ENCODE results near the gene SIRT3.
"Not testable (repeated sequence)": the region's sequence is repeated elsewhere in the genome, so short reads cannot be mapped to it uniquely, and the experiment has no call there.

The SIRT3 gene

DNA sequence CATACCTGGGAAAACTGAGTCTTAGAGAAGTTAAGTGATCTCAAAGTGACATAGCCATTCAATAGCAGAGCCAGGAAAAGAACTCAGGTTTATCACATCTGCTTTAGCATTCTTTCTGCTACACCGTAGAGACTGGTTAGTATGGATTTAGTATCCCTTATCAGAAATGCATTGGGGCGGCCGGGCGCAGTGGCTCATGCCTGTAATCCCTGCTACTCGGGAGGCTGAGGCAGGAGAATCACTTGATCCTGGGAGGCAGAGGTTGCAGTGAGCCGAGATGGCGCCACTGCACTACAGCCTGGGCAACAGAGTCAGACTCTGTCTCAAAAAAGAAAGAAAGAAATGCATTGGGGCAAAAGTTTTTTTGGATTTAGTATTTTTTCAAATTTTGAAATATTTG lies 2.2 kb upstream of the SIRT3 start:
- not testable (repeated sequence) for DNase-seq

DNA sequence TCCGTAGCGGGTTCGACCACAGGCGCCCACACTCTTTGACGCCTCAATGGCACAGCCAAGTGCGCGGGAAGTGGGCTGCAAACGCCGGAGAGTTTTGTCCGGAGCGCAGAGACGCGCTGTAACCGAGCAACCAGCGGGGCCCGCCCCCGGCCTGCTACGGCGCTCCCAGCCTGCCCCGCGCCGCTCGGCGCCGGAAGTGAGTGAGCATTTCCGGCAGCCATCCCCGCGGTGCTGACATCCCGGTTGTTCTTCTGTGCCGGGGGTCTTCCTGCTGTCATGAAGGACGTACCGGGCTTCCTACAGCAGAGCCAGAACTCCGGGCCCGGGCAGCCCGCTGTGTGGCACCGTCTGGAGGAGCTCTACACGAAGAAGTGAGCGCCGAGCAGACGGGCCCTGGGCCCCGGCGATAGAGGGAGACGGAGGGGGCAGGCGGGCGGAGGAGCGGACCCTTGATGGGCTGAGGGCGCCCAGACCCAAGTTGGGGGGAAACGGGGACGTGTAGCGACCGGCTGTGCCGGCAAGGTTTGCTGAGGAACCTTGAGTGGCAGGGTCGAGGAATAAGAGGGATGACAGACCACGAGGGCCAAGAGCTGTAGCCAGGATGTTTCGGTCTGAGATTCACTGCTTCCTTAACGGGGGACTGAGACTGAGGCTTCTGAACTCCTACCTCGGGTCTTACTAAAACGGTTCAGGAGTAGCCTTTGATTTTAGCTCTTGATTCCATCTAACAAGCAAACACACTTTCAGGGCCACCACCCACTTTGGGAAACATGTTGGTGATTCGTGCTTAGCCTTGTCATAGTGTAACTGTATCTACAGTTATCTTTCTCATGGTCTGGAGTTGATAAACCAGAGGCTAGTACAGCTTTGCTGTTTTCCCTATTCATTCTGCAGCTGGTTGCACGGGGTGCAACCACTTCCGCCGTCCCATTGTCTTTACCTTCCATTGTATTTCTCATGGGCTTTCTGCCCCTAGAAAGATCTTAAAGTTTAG lies 929 bp upstream of the SIRT3 start, which contains the start of gene PSMD13:
Gene PSMD13 (plus strand): TSS at position 203 of the 994 bp plus-strand sequence. CDS start 74 bp downstream, at position 277.
- DNase-seq, result peak; percentile 83

DNA sequence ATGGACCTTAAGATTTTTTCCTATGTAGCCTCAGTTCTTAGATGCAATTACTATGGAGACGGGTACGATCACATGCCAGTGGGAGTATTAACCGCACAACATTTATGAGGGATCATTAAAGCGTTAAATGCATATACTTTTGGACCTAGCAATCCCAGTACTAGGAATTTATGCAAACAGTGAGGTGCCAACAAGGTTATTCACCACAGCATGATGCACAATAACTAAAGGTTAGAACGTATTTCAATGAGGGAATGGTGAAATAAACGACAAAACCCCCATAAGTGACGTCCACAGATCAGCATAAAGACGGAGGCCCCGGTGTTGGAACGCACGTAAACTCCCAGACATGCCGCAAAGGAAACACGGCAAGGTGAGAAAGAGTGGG lies 539 bp downstream of the SIRT3 start:
- DNase-seq, result no peak

DNA sequence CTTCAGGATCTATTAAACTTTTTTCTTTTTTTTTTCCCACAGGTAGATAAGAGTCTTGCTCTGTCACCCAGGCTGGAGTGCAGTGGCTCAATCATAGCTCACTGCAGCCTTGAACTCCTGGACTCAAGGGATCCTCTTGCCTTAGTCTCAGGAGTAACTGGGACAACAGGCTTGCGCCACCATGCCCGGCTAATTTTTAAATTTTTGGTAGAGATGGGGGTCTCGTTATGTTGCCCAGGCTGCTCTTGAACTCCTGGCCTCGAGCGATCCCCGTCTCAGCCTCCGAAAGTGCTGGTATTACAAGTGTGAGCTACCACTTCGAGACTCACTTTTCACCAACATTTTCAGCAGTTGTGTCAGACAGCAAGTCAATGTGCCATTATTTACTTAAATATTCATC lies 962 bp downstream of the SIRT3 start:
- no peak for DNase-seq

DNA sequence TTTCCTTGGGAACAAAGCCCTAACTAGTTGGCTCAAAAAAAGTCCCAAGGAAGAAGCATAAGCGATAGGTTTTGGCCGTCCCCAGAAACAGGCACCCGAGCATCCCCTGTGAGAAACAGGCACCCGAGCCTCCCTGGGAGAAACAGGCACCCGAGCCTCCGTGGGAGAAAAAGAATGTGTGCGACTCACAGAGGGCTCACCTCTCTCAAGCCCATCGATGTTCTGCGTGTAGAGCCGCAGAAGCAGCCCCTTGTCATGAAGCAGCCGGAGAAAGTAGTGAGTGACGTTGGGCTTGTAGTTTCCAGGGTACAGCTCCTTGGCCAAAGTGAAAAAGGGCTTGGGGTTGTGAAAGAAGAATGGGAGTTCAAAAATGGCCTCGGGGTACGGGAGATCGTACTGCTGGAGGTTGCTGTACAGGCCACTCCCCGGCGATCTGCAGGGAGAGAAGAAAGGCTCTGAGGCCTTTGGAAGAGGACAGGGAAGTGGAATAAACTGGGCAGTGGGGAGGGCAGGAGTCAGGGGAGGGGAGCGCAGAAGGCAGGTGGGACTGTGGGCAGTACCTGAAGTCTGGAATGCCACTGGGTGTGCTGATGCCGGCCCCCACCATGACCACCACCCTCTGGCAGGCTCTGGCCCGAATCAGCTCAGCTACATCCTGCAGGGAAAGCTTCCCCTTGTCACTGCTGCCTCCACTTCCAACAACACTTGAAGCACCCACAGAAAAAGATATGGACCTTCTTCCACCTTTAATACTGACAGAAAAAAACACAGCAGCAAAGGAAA lies 3.2 kb downstream of the SIRT3 start:
- no peak for DNase-seq

DNA sequence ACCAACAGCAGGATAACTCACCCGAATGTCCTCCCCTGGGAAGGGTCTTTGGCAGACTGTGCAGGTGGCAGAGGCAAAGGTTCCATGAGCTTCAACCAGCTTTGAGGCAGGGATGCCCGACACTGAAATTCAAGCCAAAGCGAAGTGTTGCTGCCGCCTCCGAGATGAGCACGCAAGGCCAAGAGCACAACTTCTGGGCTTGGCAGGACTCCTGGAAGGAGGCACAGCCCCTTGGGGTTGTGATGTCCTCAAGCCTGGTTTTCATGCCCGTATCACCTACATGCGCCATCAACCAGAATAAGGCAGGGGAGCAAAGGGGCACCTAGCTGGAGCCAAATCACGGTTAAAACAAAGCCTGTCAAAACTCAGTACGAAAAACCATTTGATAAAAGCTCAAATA lies 5.7 kb downstream of the SIRT3 start:
- DNase-seq, result no peak

DNA sequence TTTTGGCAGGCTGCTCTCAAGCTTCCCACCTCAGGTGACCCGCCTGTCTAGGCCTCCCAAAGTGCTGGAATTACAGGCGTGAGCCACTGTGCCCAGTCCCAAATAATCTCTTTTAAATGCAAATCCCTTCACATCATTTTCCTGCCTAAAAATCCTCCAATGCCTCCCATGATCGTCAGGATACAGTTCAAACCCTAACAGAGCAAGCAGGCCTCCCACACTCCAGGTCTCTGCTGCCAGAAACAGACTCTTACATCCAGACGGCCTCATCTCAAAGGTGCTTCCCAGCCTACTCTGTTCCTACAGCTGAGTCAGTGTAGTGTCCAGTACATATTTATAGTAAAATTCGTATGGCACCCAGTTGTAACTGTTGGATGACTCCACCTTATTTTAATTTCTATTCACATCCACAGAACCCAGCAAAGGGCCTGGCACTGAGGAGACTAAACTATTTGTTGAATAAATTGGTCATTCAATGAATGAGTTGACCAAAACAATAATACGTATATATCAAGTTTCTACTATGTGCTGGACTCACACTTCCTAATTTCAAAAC lies 8.2 kb downstream of the SIRT3 start:
- no peak for DNase-seq

DNA sequence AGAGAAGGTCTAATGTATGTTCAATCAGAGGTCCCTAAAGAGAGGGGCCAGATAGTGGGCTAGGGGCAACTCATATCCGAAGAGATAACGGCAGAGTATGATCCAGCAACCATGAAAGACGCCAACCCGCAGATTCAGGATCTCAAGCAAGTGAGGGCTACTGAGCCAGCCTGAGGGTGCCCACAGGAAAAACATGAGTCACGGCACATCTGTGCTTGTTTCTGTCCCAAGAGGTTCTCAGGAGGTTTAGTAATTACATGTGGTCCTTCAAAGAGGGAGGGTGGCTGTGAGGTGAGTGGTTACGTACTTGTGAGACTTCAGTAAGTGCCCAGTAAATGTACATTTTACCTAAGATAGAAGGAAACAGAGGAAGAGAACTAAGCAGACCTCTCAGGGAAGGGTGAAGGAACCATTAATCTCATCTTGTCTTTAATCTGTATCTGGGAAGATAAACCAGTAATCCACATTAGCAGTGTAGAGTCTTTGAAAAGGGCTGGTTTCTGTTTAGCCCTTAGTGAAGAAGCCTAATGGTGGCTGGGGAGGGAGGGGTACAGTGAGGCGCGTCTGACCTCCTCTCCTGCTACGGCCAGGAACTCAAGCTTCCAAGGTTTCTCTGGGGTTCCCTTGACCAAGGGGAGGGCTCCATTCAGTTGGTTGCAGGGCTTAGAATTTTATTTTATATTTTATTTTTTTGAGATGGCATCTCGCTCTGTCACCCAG lies 10.2 kb downstream of the SIRT3 start:
- DNase-seq, result no peak

DNA sequence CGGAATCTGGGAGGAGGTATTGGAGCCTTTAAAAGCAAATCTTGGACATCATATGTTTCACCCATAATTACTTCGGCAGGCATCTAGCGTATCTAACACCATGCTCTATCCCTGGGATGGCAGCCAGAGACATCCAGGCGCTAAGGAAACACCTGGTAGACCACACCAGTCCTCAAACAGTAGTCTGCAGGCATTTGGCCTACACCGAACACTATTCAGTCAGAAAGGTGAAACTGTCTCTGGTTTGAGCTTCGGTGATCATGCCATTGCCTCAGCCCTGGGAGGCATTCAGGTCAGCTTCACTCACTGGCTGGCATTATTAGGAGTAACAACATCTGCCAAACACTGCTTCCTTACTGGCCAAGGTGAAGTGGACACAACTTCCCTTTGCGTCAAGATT lies 11.7 kb downstream of the SIRT3 start:
- no peak for DNase-seq

DNA sequence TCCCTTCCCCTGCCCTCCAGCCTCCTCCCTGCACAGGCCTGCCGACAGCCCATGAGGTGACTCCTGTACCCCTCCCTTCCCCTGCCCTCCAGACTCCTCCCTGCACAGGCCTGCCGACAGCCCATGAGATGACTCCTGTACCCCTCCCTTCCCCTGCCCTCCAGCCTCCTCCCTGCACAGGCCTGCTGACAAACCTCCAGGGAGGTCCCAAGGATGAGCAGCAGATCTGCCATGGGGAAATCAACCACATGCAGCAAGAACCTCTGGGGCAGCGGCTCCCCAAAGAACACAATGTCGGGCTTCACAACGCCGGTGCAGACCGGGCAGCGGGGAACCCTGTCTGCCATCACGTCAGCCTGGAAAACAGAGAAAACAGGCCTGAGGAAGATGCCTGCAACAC lies 12.3 kb downstream of the SIRT3 start:
- no peak for DNase-seq

DNA sequence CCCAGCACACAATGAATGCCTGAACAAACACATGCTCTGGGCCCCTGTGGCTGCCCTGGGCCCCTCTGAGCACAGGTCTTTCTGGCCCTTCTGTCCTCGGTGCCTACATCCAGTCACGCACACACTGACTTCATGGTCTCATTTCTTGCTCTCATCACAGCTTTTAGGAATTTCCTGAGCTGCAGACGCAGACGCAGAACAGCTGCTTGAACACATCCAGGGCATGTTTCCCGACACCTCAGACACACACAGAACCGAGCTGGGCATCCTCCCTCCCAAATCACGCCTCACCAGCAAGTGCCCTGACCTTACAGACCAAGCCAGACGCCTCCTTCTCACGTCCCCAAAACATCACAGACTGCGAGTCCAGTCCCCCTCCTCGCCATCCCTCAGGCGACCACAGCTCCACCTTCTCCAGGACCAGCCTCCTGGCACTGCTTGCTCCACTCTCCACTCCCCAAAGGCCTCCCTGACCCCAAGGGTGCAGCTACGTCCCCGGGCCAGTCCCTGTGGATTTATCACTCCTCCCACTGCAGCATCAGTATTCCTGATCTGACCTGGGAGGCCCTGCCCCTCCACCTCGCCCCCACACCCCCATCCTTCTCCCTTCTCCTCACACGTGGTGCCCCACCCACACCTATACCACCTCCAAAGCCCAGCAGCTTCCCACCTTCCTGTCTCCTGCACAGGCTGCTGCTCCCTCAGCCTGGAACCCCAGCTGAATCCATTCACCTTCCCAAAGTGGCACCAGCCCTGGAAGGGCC lies 12.9 kb downstream of the SIRT3 start:
- no peak for DNase-seq

DNA sequence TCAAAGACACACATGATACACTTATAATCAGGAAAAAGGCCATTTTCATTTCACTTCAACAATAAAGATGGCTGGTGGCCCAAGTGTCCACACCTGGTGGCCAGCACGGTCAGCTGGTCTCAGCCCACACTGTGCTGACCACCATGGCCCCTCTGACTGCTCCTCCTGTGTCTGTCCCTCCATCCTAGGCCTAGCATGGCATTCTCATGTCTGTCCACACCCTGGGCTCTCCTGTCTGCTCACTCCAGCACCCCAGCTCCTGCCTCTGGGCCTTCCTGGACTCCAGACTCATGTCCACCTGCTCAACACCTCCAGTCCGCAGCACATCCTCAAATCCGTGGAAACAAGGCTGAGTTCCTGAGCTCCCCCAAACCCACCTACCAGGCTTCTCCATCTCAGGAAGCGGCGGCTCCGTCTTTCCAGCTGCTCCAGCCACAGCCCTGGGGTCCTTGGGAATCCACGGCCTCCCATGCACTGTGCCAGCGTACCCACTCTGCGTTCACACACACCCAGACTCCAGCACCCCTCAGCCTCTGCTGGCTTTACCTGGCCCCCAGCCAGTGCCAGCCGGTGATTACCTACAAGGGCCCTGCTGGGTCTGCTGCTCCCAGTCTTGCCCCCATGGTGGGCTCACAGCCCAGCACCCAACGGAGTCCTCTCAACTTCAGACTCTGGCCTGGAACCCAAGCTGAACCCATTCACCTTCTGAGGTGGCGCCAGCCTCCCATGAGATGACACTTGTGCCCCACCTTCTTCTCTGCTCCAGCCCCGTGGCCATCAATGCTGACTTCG lies 13.9 kb downstream of the SIRT3 start:
- DNase-seq, result no peak

DNA sequence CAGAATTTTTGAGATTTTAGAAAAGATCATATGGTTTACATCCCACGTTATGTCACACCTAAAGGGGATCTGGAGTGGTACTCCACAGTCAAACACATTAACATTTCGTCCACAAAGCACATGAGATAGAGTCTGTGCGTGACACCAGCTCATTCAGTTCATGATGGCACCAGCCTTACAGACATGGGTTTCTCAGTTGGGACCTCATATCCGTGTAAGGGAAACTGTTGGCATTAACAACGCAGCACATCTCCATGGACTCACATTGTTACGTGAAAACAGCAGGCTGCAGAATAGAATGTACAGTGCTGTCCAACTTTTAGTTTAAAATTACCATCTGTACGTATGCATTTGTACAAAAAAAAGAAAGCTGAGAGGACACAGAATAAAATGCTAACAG lies 14.6 kb downstream of the SIRT3 start:
- DNase-seq, result no peak

DNA sequence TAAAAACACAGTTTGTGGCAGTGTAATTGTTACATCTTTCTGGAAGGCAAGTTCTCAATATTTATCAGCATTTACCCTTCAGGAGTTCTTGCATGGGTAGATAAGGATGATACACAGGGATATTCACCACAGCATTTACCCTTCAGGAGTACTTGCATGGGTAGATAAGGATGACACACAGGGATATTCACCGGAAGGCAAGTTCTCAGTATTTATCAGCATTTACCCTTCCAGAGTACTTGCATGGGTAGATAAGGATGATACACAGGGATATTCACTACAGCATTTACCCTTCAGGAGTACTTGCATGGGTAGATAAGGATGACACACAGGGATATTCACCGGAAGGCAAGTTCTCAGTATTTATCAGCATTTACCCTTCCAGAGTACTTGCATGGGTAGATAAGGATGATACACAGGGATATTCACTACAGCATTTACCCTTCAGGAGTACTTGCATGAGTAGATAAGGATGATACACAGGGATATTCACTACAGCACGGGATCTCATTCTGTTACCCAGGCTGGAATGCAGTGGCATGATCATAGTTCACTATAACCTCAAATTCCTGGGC lies 15.4 kb downstream of the SIRT3 start:
- not testable (repeated sequence) for DNase-seq

DNA sequence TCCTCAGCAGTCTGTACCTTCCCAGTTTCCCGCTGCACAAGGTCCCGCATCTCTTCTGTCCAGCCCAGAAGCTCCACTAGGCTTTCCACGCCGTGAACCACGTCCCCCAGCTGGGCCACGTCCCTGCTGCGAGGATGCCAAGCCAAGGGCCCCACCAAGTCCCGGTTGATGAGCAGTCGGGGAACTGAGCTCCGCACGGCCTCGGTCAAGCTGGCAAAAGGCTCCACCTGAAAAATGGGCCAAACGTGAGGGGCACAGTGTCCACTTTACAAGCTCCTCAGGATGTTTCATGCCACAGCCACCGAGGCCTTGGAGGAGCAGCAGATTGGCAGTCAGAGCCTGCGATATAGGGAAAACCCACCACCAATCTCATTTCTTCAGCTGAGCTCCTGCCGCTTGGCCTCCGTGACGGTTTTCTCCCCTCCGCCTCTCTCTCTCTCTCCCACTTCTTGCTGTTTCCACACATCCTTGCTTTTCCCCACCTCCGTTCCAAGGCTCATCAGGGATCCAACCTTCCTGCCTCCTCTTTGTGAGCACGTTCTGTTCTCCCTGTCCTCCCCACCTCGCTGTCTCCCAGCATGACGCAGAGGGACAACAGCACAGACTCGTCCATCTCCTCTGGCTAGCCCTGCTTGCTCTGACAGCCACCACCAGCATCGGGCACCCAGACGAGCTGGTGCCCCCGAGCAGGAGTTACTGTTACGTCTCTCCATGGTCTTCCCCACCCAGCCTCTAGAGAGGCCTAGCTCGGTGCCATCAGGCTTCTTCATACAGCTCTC lies 17.1 kb downstream of the SIRT3 start:
- DNase-seq, result no peak

DNA sequence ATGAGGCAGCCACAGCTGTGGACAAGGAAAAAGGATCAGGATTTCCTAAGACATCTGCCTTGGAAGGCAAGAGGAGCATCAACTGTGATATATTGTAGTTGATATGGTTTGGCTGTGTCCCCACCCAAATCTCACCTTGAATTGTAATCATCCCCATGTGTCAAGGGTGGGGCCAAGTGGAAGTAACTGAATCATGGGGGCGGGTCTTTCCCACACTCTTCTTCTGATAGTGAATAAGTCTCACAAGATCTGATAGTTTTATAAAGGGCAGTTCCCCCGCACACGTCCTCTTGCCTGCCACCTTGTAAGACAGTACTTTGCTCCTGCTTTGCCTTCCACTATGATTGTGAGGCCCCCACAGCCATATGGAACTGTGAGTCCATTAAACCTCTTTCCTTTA lies 18.4 kb downstream of the SIRT3 start:
- no peak for DNase-seq

DNA sequence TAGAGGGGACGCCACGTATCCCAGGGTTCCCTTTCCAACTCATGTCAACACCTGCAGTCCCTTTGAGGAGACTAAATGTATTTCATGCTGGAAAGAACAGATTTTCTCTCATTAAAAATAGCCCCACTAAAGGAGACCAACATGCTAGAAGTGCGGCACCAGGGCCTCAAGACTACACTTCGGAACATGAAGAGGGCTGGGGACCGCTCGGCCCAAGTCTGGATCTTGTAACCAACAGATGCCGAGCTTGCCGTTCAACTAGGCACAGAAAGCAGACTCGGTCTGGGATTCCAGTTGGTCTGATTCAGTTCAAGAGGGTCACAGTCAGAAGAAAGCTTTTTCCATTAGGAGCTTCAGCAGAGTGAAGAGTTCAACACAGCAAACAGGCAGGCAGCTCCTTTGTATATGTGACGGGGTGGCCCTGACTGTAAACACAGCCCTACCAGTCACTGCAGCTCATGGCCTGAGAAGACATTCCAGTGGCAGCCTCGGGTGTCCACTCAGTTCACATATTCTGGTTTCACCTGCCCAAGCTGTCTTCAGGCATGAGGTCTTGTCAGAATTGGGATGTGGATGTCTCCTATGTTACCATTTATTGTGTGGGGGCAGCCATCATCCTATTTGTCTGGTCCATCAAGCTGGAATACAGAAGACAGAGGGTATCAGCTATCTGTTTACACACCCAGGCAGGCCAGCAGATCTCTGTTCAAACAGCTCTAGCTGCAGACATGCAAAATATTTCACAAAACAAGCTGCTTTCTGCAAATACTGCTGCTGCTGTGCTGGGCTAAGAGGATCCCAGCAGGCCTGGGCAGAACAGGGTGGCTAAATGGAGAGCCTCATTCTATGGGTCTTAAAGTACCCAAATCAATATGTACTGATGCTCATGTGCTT lies 19.8 kb downstream of the SIRT3 start:
- DNase-seq, result no peak

DNA sequence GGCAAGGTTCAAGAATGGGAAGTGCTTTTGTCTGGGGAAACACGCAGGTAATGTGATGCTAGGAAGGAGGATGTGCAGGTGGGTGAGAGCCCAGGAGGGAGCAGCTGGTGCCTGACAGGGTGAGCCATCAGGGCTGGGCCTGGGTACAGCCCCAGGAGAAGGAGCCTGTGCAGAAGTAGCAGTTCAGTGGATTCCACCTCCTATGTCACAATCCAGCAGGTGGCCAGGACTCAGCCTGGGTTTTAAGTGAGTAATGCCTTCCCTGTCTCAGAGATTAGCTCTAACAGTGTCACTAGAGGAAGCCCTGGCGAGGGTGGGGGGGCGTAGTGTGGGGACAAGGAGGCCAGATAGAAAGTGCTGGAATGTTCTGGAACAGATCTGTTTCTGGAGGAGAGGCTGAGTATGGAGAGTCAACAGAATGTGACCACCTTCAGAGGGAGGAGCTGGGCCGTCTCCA lies 20.5 kb downstream of the SIRT3 start:
- DNase-seq, result no peak

DNA sequence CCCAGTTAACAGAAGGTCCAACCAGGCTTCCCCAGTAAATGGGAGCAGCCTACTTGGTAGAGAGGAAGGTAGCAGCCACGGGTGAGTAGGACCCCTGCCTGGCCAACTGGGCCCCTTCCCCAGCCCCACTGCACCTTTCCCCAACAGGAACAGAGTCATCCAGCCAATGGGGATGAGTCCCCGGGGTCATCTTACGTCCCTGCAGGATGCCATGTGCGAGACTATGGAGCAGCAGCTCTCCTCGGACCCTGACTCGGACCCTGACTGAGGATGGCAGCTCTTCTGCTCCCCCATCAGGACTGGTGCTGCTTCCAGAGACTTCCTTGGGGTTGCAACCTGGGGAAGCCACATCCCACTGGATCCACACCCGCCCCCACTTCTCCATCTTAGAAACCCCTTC lies 22.1 kb downstream of the SIRT3 start:
- no peak for DNase-seq

All from fibroblast of skin of scalp (primary cell).